Fibroblast of pulmonary artery (primary cell): ENCODE results near the gene KIF12.

Experiments
- DNase-seq: peaks from one replicate; pipeline ENCODE4 v3.0.0-alpha.2; 2010; ENCODE audit warnings: low read depth
- H3K4me3 ChIP-seq: replicated peaks from 2 replicates; pipeline ENCODE4 v1.5.1; 2011; ENCODE audit warnings: low read depth, mild to moderate bottlenecking, control low read depth, low read length, moderate library complexity
- TF ChIP-seq, protein P1 (sequence below): IDR thresholded peaks from 2 replicates; pipeline ENCODE4 v1.5.1; 2011; ENCODE audit warnings: mild to moderate bottlenecking, control low read depth, low read length, inconsistent platforms; ENCODE audit errors: missing control alignments

The KIF12 gene

DNA sequence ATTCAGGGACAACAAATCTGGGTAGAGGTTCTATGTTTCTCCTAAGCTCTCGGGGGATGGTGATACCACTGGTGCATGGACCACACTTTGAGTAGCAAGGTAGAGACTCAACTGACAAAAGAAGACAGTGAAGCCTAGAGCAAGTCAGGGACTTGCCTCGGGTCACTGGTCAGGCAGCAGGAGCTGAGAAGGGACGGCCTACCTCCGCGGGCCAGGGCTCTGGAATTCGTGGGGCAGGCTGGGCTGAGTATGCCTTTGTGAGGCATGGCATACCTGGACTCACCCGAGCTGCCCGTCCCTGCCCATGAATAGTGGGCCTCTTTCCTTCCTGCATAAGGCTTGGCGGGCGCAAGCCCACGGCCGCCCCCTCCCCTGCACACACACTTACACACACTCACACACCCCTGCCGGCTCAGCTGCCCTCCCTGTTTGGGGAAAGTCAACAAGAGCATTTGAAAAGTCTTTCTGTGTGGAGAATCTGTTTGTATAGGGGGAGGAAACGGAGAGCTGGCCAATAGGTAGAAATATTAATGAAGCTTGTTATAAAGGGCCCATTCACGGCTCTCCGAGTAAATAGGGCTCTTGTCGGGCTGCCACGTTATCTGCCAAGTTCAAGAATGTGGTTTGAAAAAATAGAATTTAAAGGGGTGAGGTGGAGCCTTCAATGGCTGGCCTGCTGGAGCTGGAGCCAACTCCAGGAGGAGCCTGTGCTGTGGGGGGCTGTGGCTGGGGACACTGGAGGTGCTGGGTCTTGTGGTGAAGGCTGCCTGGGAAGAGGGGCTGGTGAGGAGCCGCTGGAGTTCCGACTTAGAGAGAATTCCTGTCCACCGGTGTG, 19.1 kb upstream of the KIF12 start:
- no peak overlapping the region for H3K4me3 ChIP-seq
- TF ChIP-seq, protein P1, sequence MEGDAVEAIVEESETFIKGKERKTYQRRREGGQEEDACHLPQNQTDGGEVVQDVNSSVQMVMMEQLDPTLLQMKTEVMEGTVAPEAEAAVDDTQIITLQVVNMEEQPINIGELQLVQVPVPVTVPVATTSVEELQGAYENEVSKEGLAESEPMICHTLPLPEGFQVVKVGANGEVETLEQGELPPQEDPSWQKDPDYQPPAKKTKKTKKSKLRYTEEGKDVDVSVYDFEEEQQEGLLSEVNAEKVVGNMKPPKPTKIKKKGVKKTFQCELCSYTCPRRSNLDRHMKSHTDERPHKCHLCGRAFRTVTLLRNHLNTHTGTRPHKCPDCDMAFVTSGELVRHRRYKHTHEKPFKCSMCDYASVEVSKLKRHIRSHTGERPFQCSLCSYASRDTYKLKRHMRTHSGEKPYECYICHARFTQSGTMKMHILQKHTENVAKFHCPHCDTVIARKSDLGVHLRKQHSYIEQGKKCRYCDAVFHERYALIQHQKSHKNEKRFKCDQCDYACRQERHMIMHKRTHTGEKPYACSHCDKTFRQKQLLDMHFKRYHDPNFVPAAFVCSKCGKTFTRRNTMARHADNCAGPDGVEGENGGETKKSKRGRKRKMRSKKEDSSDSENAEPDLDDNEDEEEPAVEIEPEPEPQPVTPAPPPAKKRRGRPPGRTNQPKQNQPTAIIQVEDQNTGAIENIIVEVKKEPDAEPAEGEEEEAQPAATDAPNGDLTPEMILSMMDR, result no peak
- no peak for DNase-seq

DNA sequence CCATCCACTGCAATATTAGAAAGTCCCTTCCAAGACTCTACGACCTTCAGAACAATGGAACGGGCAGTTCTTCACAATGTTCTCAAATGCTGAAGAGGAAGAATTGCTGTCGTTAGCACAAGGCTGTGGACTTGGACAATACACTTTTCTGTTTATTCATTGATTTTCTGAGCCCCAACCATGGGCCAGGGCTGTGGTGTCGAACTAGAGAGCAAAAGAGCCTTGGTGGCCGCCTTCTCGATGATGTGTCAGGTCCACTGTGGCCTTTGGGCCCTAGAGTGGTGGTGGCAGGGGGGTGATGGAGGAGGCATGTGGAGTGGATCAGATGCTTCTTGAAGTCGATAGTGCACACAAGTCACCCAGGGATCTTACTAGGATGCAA, 18.5 kb upstream of the KIF12 start:
- no peak for DNase-seq
- no peak overlapping the region for H3K4me3 ChIP-seq
- TF ChIP-seq, protein P1, result no peak

DNA sequence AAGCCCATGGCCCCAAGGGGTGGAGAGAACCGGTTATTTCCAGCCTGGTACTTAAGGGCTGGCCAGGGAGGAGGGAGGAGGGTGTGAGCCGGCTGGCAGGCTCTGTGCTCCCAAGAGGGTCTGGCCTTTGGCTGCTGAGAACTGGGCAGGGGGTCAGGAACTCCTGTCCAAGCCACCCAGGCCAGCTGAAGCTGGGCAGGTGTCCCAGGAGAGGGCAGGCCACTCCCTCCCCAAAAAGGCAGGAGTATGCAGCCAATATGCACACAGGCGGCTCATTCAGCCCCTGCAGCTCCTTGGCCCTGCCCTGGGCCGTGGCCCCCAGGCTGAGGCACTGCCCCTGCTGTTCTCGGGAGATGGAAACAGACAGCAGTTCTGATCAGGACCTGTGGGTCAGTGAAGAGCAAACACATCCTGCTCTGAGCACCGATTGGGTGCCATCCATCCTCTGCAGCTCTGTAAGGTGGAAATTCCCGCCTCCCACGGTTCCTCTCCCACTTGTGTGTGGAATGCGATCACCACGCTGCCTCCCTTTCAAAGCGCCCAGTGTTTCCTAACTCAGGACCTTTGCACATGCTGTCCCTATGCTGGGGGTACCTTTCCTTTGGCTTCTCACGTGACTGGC, 17.1 kb upstream of the KIF12 start:
- H3K4me3 ChIP-seq, result no peak overlapping the region
- TF ChIP-seq, protein P1, result no peak
- no peak for DNase-seq

DNA sequence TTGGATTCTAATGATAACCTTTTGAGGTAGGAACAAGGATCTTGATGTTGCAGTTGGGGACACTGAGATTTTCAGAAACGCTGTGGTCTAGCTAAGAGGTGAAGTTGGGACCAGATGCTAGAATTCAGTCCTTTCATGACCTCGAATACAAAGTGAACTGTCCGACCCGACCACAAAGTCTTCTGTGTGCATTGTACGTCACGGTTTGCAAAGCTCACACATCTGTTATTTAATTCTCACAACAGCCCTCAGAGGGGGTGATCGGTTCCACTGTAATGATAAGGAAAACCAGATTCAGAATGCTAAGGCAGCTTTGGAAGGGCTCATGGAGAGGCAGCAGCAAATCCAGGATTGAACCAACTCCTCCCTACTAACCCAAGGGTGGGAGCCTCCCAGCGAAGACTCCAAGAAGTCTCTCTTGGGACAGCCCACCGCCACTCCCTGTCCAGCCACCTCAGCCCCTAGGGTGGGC, 16.6 kb upstream of the KIF12 start:
- H3K4me3 ChIP-seq, result no peak overlapping the region
- TF ChIP-seq, protein P1, result no peak
- no peak for DNase-seq

DNA sequence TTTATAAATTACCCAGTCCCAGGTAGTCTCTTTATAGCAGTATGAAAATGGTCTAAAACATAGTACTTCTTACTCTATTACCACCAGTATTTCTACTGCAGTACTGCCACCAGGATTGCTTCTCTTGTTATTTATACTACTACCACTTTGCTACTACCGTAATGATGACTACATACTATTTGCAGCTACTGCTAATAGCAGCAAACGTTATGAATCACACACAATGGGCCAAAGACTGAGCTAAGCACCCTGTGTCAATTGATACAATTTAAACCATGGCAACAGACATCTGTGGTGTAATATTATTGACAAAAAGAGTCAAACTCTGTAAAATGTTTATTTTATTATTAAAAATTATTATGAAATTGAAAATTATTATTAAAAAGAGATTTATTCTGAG, 15.3 kb upstream of the KIF12 start:
- no peak overlapping the region for H3K4me3 ChIP-seq
- TF ChIP-seq, protein P1, result no peak
- DNase-seq, result no peak

DNA sequence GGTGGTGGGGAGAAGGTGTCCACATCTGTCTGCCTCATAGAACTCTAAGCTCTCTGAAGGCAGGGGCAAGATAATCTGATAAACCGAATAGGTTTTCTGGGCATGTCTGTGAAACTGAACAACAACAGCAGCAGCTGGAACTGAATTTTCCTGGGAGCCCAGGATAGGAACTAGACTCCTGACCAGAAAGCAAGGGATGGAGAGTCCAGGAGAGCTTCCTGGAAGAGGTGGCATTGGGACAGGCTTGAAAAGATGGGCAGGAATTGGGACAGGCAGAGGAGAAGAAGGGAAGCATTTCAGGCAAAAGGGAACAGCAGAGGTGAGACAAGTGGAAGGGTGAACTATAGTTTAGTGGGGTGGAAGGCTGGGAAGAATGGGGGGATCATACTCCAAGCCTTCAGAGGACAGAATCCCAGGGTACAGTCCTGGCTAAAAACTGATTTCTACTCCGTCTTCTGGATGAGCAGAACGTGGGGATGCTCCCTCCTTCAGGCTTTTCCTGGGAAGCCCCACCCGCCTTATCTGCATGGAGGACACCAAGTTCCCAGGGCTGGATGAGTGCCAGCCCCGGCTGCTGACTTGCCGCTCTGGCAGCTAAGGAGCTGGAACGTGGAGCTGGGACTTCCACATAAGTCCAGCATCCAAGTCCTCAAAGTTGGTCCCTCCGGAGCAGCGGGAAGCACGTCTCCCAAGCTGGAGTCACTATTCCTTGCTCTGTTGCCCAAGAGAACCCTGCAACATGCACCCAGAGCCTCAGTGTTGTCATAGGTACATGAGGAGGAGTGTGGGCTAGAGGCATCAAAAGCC, 13.9 kb upstream of the KIF12 start:
- peak; percentile 61 for DNase-seq
- H3K4me3 ChIP-seq, result no peak overlapping the region
- TF ChIP-seq, protein P1, result no peak
